ENCODE measurements around the gene WDFY4.

DNA sequence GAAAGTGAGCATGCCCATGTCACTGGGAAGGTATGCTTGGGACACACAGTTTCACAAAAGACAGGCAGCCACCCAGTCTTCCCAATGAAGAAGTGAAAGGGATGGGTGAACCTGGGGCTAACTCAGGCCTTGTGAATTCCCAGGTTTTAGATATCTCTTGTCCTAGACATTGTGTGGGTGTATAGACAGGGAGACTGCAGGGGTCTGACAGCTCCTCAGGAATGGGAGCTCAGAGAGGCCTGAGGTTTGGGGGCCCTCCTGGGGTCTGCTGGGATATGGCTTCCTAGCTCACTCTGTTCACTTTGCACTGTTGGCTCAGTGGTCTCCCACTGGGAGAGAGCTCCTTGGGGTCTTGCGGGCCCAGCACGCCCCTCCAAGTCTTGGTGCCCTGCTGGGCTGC, 47.0 kb downstream of the WDFY4 start:
- no peak for TF ChIP-seq RFX5 (IDR thresholded peaks at IDR 0.05; ENCODE audit: low read depth, low read length)
- no peak for TF ChIP-seq FOSL2 (CRISPR knock-in tag; IDR thresholded peaks at IDR 0.05)
- TF ChIP-seq, protein P1, sequence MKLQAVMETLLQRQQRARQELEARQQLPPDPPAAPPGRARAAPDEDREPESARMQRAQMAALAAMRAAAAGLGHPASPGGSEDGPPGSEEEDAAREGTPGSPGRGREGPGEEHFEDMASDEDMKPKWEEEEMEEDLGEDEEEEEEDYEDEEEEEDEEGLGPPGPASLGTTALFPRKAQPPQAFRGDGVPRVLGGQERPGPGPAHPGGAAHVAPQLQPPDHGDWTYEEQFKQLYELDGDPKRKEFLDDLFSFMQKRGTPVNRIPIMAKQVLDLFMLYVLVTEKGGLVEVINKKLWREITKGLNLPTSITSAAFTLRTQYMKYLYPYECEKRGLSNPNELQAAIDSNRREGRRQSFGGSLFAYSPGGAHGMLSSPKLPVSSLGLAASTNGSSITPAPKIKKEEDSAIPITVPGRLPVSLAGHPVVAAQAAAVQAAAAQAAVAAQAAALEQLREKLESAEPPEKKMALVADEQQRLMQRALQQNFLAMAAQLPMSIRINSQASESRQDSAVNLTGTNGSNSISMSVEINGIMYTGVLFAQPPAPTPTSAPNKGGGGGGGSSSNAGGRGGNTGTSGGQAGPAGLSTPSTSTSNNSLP (IDR thresholded peaks at IDR 0.05; ENCODE audit: low read depth, low read length): no peak
- no peak for TF ChIP-seq POLR2AphosphoS5 (IDR thresholded peaks at IDR 0.05; ENCODE audit: low read depth, low read length)
- no peak for TF ChIP-seq ZNF879 (CRISPR knock-in tag; IDR thresholded peaks at IDR 0.05)
- TF ChIP-seq, protein P2, sequence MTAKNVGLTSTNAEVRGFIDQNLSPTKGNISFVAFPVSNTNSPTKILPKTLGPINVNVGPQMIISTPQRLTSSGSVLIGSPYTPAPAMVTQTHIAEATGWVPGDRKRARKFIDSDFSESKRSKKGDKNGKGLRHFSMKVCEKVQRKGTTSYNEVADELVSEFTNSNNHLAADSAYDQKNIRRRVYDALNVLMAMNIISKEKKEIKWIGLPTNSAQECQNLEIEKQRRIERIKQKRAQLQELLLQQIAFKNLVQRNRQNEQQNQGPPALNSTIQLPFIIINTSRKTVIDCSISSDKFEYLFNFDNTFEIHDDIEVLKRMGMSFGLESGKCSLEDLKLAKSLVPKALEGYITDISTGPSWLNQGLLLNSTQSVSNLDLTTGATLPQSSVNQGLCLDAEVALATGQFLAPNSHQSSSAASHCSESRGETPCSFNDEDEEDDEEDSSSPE (CRISPR knock-in tag; IDR thresholded peaks at IDR 0.05): no peak
- no peak for TF ChIP-seq SP2 (CRISPR knock-in tag; IDR thresholded peaks at IDR 0.05)
- TF ChIP-seq, protein P3, sequence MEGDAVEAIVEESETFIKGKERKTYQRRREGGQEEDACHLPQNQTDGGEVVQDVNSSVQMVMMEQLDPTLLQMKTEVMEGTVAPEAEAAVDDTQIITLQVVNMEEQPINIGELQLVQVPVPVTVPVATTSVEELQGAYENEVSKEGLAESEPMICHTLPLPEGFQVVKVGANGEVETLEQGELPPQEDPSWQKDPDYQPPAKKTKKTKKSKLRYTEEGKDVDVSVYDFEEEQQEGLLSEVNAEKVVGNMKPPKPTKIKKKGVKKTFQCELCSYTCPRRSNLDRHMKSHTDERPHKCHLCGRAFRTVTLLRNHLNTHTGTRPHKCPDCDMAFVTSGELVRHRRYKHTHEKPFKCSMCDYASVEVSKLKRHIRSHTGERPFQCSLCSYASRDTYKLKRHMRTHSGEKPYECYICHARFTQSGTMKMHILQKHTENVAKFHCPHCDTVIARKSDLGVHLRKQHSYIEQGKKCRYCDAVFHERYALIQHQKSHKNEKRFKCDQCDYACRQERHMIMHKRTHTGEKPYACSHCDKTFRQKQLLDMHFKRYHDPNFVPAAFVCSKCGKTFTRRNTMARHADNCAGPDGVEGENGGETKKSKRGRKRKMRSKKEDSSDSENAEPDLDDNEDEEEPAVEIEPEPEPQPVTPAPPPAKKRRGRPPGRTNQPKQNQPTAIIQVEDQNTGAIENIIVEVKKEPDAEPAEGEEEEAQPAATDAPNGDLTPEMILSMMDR (CRISPR knock-in tag; IDR thresholded peaks at IDR 0.05): no peak
- no peak for TF ChIP-seq KDM5A (IDR thresholded peaks at IDR 0.05; ENCODE audit: borderline replicate concordance, low read length)
- no peak for TF ChIP-seq KDM6A (CRISPR knock-in tag; IDR thresholded peaks at IDR 0.05; ENCODE audit: low read depth)
- TF ChIP-seq ZNF878 (CRISPR knock-in tag; IDR thresholded peaks at IDR 0.05): no peak
- no peak for TF ChIP-seq CEBPB (IDR thresholded peaks at IDR 0.05; ENCODE audit: borderline replicate concordance, low read depth, low read length)
- no peak for TF ChIP-seq ZNF496 (CRISPR knock-in tag; IDR thresholded peaks at IDR 0.05; ENCODE audit: insufficient replicate concordance)
- no peak for TF ChIP-seq GATAD1 (CRISPR knock-in tag; IDR thresholded peaks at IDR 0.05)

All from HepG2 (cell line).